HepG2 (cell line): Measurements from ENCODE around the gene C1orf21. TPM values are rescaled to one million over a fixed set of nuclear protein-coding genes. Genes with fewer than 3 reads are reported as not detected.
A peak's percentile ranks its signal among the peaks of the same experiment; 100 is the strongest.

Experiments used
- ATAC-seq: fragments of 200-7000 bp; cut with Tn5 transposase; 3 replicates; pipeline ENCODE4 v1.9.1; 2020; ENCODE audit warnings: mild to moderate bottlenecking, moderate library complexity
- BruUV-seq: library from RNA; stranded (reverse); fragments of 400-500 nt; replicated peaks from 2 replicates; lab custom pipeline; 2021; lab: Mats Ljungman, UMichigan
- CTCF ChIA-PET: fragments of 300-600 bp; formaldehyde crosslinking; extraction: SDS; loops from one replicate; lab custom pipeline; 2021; ENCODE audit warnings: low total read pairs, inconsistent platforms, low intra/inter-chr PET ratio; lab: Yijun Ruan, JAX
- POLR2A ChIA-PET: fragments of 350-600 bp; sonication (Branson Sonifier 250); formaldehyde crosslinking; loops from one replicate; lab custom pipeline; 2020; ENCODE audit warnings: antibody characterized with exemption, inconsistent platforms; lab: Yijun Ruan, JAX
- DNase-seq: peaks from one replicate; pipeline ENCODE4 v3.0.0-alpha.2; 2015; ENCODE audit warnings: low spot score
- FAIRE-seq: peaks from 3 replicates; lab custom pipeline; 2011; peaks lifted over from hg19 to GRCh38; lab: Jason Lieb, UNC
- H2AFZ ChIP-seq: one replicate; pipeline ENCODE4 v1.6.1; 2011; ENCODE audit warnings: low read length, inconsistent platforms
- H3K27ac ChIP-seq: fragments of 300-600 bp; 3 replicates; pipeline ENCODE4 v1.8.0; 2011; ENCODE audit warnings: mixed run types, mild to moderate bottlenecking, mixed read lengths, low read length, inconsistent platforms; ENCODE audit not compliant: insufficient read depth; ENCODE audit errors: extremely low read length
- H3K27me3 ChIP-seq, 2 experiments: fragments of 200-600 bp in 1 of 2; 2 replicates in 1 of 2; 3 replicates in 1 of 2; pipeline versions ENCODE4 v1.6.0 to v1.8.0; 2011; ENCODE audit warnings: low read length in 2 of 2, mild to moderate bottlenecking in 2 of 2, moderate library complexity in 2 of 2, inconsistent platforms in 1 of 2; ENCODE audit not compliant: insufficient read depth in 2 of 2, control insufficient read depth in 1 of 2
- H3K36me3 ChIP-seq, 2 experiments: fragments of 200-600 bp in 1 of 2; replicated peaks in 1 of 2; 2 replicates in 1 of 2; 3 replicates in 1 of 2; pipeline versions ENCODE4 v1.5.1 to v1.8.0; 2011; ENCODE audit warnings: low read length in 2 of 2, inconsistent platforms in 1 of 2; ENCODE audit not compliant: insufficient read depth in 2 of 2, control insufficient read depth in 1 of 2
- H3K4me1 ChIP-seq: 2 replicates; pipeline ENCODE4 v1.5.1; 2012; ENCODE audit warnings: low read length, inconsistent platforms; ENCODE audit not compliant: insufficient read depth
- H3K4me2 ChIP-seq: 2 replicates; pipeline ENCODE4 v1.6.0; 2011; ENCODE audit warnings: low read depth, low read length, inconsistent platforms
- H3K4me3 ChIP-seq, 3 experiments: fragments of 200-600 bp in 1 of 3; sonication (generic), shearing (Covaris generic) in 1 of 3; replicated peaks in 1 of 3; 2 replicates each; pipeline ENCODE4 v1.5.1; 2011 to 2016; ENCODE audit warnings: low read length in 3 of 3, inconsistent platforms in 2 of 3, low read depth in 2 of 3, mild to moderate bottlenecking in 2 of 3, control low read depth in 1 of 3, mixed read lengths in 1 of 3; ENCODE audit not compliant: insufficient read depth in 1 of 3
- H3K79me2 ChIP-seq: one replicate; pipeline ENCODE4 v1.6.1; 2011; ENCODE audit warnings: low read length, inconsistent platforms; ENCODE audit not compliant: insufficient read depth
- H3K9ac ChIP-seq: 2 replicates; pipeline ENCODE4 v1.6.0; 2011; ENCODE audit warnings: mild to moderate bottlenecking, low read depth, low read length, inconsistent platforms; ENCODE audit not compliant: insufficient read depth
- H3K9me3 ChIP-seq: 2 replicates; pipeline ENCODE4 v1.5.1; 2012; ENCODE audit warnings: mild to moderate bottlenecking, low read length
- H4K20me1 ChIP-seq: 2 replicates; pipeline ENCODE4 v1.6.0; 2011; ENCODE audit warnings: inconsistent platforms, mild to moderate bottlenecking, low read length, moderate library complexity; ENCODE audit not compliant: insufficient read depth
- CEBPB ChIP-seq: IDR thresholded peaks from 2 replicates; pipeline ENCODE4 v1.6.1; 2011; ENCODE audit warnings: low read depth, low read length, improper control_type of control experiment, borderline replicate concordance
- HDAC1 ChIP-seq: sonication (generic); formaldehyde crosslinking; IDR thresholded peaks from 2 replicates; pipeline ENCODE4 v1.5.1; 2020; ENCODE audit warnings: mild to moderate bottlenecking, missing genetic modification reagents
- HNF4A ChIP-seq: sonication (generic); formaldehyde crosslinking; IDR thresholded peaks from 2 replicates; pipeline ENCODE4 v1.4.0; 2020; ENCODE audit warnings: missing genetic modification reagents
- HNRNPLL ChIP-seq: fragments of 200-400 bp; formaldehyde crosslinking; IDR thresholded peaks from 2 replicates; pipeline ENCODE4 v1.6.1; 2017; ENCODE audit warnings: mild to moderate bottlenecking, low read depth, low read length; ENCODE audit not compliant: poor library complexity, severe bottlenecking
- MBNL3 ChIP-seq: fragments of 250-450 bp; sonication (Bioruptor Pico); conservative IDR thresholded peaks from 2 replicates; pipeline ENCODE4 v1.8.0; 2022; ENCODE audit warnings: mild to moderate bottlenecking, inconsistent platforms
- NCOA1 ChIP-seq: sonication (generic); formaldehyde crosslinking; IDR thresholded peaks from 2 replicates; pipeline ENCODE4 v1.9.0; 2021; ENCODE audit warnings: missing genetic modification reagents
- PLRG1 ChIP-seq: fragments of 450-650 bp; conservative IDR thresholded peaks from 2 replicates; pipeline ENCODE4 v1.6.1; 2016
- SMC3 ChIP-seq: IDR thresholded peaks from 2 replicates; pipeline ENCODE4 v1.6.1; 2011; ENCODE audit warnings: low read length, improper control_type of control experiment
- ZBTB3 ChIP-seq: sonication (generic); formaldehyde crosslinking; IDR thresholded peaks from 2 replicates; pipeline ENCODE4 v1.4.0; 2020; ENCODE audit warnings: low read depth, mild to moderate bottlenecking, moderate library complexity, missing genetic modification reagents, borderline replicate concordance
- ZNF460 ChIP-seq: sonication (generic); formaldehyde crosslinking; IDR thresholded peaks from 2 replicates; pipeline ENCODE4 v1.5.1; 2020; ENCODE audit warnings: missing genetic modification reagents, mild to moderate bottlenecking, borderline replicate concordance
- WGBS: methylation state at CpG from one replicate; pipeline ENCODE4 v1.1.6; 2017; ENCODE audit warnings: low lambda C conversion rate; 5-methylcytosine and 5-hydroxymethylcytosine counted together
- in situ Hi-C: cut with HindIII; loops from 2 replicates; pipeline ENCODE4 v1.10.0; 2017; ENCODE audit warnings: low pct_unique_long_range_greater_than_20kb; ENCODE audit not compliant: extremely low pct_ligation_motif_present
- intact Hi-C: fragments of 100-400 bp; cut with micrococcal nuclease; formaldehyde crosslinking; loops from one replicate; pipeline ENCODE4 v1.10.0; 2022; ENCODE audit not compliant: unreplicated experiment
- polyA plus RNA-seq, 8 experiments: library from polyadenylated mRNA; depleted of rRNA in 3 of 8; stranded (reverse) in 7 of 8; unstranded in 1 of 8; fragments of >200 nt; fragmentation: Illumina TruSeq in 4 of 8; extraction: Trizol in 4 of 8; gene quantifications; 2 replicates each; pipeline versions ENCODE4 v1.2.1 to v1.2.3, GENCODE V29; 2011 to 2016; ENCODE audit warnings: low read depth in 4 of 8, missing spikeins in 1 of 8, mixed read lengths in 1 of 8; ENCODE audit not compliant: insufficient read depth in 1 of 8
- total RNA-seq, 5 experiments: library from RNA; depleted of rRNA; stranded (reverse); fragments of >200 nt; fragmentation: Illumina TruSeq; extraction: Trizol; gene quantifications; 2 replicates each; pipeline ENCODE4 v1.2.3, GENCODE V29; 2016; ENCODE audit warnings: low read depth in 1 of 5
- TF ChIP-seq, protein P1 (sequence below): sonication (generic); formaldehyde crosslinking; conservative IDR thresholded peaks from 2 replicates; pipeline ENCODE4 v1.8.1; 2023; ENCODE audit warnings: missing genetic modification reagents
- TF ChIP-seq, protein P2 (sequence below): sonication (generic); formaldehyde crosslinking; IDR thresholded peaks from 2 replicates; pipeline ENCODE4 v1.5.0; 2020; ENCODE audit warnings: missing genetic modification reagents
- TF ChIP-seq, protein P3 (sequence below): sonication (generic); formaldehyde crosslinking; conservative IDR thresholded peaks from 2 replicates; pipeline ENCODE4 v1.4.0; 2020; ENCODE audit warnings: missing genetic modification reagents
- TF ChIP-seq, protein P4 (sequence below): IDR thresholded peaks from 2 replicates; pipeline ENCODE4 v1.6.1; 2016; ENCODE audit warnings: missing compliant biosample characterization, missing genetic modification reagents, borderline replicate concordance

The C1orf21 gene
- total and polyA plus RNA-seq, 2 of the 13 experiments (the other 11 are each of a cell fraction or from before 2014, with no cell fraction given) = not detected

DNA sequence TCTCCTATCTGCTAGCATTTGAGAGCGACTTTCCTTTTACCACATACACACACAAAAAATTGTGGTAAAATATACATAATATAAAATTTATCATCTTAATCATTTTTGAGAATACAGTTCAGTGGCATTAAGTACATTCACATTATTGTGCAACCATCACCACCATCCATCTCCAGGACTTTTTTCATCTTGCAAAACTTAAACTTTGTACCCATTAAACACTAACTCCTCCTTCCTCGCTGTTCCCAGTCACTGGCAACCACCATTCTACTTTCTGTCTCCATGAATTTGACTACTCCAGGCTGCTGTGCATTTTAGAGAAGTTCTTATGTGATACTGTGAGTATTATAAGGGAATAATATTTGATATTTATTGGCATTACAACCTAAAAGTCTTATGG lies 181.3 kb downstream of the C1orf21 start:
- H3K4me2 ChIP-seq = no peak overlapping the region
- H4K20me1 ChIP-seq = no peaks in the 10 kb centered on the region
- no peaks in the 10 kb centered on the region for H3K27me3 ChIP-seq
- no peak overlapping the region for H3K27ac ChIP-seq
- no peak overlapping the region for H2AFZ ChIP-seq
- intact Hi-C loops (no loop called here), in situ Hi-C loops (loop anchor here (10.0 kb wide), 1 partner anchor 493 kb away; no protein-coding TSS in a partner anchor)
- no peak for TF ChIP-seq SMC3
- no peak for TF ChIP-seq MBNL3 (CRISPR knock-in tag)
- TF ChIP-seq CEBPB = peak; percentile 57
- no peak for TF ChIP-seq ZBTB3 (CRISPR knock-in tag)
- peak; percentile 43; the same call in 1 of the 2 replicates for TF ChIP-seq HNF4A (CRISPR knock-in tag)
- no TSS peak for BruUV-seq
- DNase-seq = no peak
- FAIRE-seq = no peak
- POLR2A ChIA-PET = no interaction called here
- CTCF ChIA-PET = no interaction called here
- H3K9ac ChIP-seq = no peak overlapping the region
- no peak overlapping the region for H3K4me3 ChIP-seq
- 14% methylated on average over 2 of the region's 2 CpGs for WGBS
- H3K36me3 ChIP-seq = no peaks in the 10 kb centered on the region
- H3K9me3 ChIP-seq = no peaks in the 10 kb centered on the region
- no peaks in the 10 kb centered on the region for H3K79me2 ChIP-seq
- H3K4me1 ChIP-seq = no peaks in the 10 kb centered on the region
- ATAC-seq = no peak

DNA sequence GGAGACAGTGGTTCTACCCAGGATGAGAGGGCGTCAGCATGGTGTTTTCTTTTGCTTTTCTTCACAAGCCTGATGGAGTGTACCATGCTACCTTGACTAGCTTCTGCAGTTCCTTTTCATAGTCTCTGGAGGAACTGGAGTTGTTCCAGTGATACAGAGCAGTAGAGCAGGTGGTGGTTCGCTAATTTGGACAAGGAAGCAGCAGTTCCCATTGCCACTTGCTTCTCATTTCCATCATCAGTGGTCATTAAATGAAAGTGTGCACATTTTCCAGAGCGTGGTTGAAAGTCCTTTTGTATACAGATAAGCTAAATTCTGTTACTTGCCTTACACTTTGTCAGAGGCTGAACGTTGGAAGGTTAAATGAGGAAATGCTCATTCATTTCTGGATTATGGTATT lies 182.3 kb downstream of the C1orf21 start:
- Histone ChIP-seq H4K20me1 (no peaks in the 10 kb centered on the region), H2AFZ (no peak overlapping the region), H3K9me3 (no peaks in the 10 kb centered on the region), H3K27ac (no peak overlapping the region), H3K4me3 (no peak overlapping the region), H3K9ac (no peak overlapping the region), H3K27me3 (no peaks in the 10 kb centered on the region), H3K79me2 (no peaks in the 10 kb centered on the region), H3K4me2 (no peak overlapping the region), H3K36me3 (no peaks in the 10 kb centered on the region), H3K4me1 (no peaks in the 10 kb centered on the region)
- WGBS = 0% methylated on average over 4 of the region's 4 CpGs
- FAIRE-seq (no peak), ATAC-seq (no peak), DNase-seq (no peak)
- intact Hi-C loops (no loop called here), in situ Hi-C loops (loop anchor here (10.0 kb wide), 1 partner anchor 494 kb away; no protein-coding TSS in a partner anchor)
- no TSS peak for BruUV-seq
- ChIA-PET POLR2A (no interaction called here), CTCF (no interaction called here)
- TF ChIP-seq ZNF460 (CRISPR knock-in tag) (no peak), HDAC1 (no peak), PLRG1 (no peak), NCOA1 (no peak), HNRNPLL (no peak)
- TF ChIP-seq, protein P1, sequence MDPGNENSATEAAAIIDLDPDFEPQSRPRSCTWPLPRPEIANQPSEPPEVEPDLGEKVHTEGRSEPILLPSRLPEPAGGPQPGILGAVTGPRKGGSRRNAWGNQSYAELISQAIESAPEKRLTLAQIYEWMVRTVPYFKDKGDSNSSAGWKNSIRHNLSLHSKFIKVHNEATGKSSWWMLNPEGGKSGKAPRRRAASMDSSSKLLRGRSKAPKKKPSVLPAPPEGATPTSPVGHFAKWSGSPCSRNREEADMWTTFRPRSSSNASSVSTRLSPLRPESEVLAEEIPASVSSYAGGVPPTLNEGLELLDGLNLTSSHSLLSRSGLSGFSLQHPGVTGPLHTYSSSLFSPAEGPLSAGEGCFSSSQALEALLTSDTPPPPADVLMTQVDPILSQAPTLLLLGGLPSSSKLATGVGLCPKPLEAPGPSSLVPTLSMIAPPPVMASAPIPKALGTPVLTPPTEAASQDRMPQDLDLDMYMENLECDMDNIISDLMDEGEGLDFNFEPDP = no peak
- TF ChIP-seq, protein P2, sequence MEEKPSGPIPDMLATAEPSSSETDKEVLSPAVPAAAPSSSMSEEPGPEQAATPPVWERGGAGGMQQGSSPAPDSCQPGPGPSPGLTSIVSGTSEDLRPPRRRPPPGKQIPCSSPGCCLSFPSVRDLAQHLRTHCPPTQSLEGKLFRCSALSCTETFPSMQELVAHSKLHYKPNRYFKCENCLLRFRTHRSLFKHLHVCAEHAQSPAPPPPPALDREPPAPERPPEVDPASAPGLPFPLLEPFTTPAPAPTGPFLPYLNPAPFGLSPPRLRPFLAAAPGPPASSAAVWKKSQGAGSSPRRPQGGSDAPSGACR (CRISPR knock-in tag) = no peak
- TF ChIP-seq, protein P3, sequence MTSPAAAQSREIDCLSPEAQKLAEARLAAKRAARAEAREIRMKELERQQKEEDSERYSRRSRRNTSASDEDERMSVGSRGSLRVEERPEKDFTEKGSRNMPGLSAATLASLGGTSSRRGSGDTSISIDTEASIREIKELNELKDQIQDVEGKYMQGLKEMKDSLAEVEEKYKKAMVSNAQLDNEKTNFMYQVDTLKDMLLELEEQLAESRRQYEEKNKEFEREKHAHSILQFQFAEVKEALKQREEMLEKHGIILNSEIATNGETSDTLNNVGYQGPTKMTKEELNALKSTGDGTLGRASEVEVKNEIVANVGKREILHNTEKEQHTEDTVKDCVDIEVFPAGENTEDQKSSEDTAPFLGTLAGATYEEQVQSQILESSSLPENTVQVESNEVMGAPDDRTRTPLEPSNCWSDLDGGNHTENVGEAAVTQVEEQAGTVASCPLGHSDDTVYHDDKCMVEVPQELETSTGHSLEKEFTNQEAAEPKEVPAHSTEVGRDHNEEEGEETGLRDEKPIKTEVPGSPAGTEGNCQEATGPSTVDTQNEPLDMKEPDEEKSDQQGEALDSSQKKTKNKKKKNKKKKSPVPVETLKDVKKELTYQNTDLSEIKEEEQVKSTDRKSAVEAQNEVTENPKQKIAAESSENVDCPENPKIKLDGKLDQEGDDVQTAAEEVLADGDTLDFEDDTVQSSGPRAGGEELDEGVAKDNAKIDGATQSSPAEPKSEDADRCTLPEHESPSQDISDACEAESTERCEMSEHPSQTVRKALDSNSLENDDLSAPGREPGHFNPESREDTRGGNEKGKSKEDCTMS = no peak
- TF ChIP-seq, protein P4, sequence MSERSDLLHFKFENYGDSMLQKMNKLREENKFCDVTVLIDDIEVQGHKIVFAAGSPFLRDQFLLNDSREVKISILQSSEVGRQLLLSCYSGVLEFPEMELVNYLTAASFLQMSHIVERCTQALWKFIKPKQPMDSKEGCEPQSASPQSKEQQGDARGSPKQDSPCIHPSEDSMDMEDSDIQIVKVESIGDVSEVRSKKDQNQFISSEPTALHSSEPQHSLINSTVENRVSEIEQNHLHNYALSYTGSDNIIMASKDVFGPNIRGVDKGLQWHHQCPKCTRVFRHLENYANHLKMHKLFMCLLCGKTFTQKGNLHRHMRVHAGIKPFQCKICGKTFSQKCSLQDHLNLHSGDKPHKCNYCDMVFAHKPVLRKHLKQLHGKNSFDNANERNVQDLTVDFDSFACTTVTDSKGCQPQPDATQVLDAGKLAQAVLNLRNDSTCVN (CRISPR knock-in tag) = no peak
